ENCODE results near the gene EPHA3. TPM values are rescaled to one million over a fixed set of nuclear protein-coding genes. Genes with fewer than 3 reads are reported as not detected.

EPHA3 gene
- total RNA-seq (2022) (not detected in 2 replicates), Bru-seq, nascent RNA (percentile 7 among the genes with signal in this experiment), BruChase-seq, experiment 1, labeled RNA remaining after a 6-hour chase (percentile 5 among the genes with signal in this experiment), BruChase-seq, experiment 2, labeled RNA remaining after a 2-hour chase (percentile 5 among the genes with signal in this experiment)
- long read RNA-seq, result 0 reads

DNA sequence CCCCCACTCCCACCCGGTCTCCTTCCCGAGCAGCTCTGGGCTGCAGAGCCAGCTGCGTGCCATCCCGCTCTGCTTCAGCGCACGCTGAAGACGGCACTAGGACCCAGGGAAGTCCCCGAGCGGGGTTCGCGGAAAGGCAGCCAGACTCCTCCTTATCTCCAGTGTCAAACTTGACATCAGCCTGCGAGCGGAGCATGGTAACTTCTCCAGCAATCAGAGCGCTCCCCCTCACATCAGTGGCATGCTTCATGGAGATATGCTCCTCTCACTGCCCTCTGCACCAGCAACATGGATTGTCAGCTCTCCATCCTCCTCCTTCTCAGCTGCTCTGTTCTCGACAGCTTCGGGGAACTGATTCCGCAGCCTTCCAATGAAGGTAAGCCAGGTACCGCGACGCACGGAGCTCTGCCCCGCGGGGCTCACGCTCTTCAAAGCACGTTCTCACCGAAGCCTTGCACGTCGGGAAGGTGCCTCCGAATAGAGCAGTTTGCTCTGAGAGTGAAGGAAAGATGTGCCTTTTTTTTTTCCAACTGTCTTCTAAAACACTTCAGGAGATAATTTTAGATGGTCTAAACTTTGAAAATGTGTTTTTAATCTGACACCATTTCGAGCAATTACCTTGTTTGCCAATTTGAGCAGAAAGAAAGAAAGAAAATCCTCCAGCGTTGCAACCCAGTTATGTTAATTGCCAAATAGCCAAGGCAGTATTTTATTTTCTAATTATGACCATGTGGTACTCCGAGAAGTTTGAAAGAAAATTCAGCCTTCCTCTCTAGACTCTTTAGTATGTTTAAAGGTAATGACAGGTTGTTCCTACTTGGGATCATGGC, at the start of gene EPHA3:
Gene EPHA3, plus strand, starts transcription at position 161 of the 830 bp plus-strand sequence. Its CDS starts 128 bp downstream, at position 289.
- intact Hi-C loops (cut with micrococcal nuclease), result no loop called here
- peak; percentile 8 for DNase-seq (ENCODE audit: unreplicated experiment)
- no peaks in the 10 kb centered on the region for H3K36me3 Mint-ChIP-seq (ENCODE audit: insufficient read depth, unreplicated experiment)
- TF ChIP-seq, protein P1, sequence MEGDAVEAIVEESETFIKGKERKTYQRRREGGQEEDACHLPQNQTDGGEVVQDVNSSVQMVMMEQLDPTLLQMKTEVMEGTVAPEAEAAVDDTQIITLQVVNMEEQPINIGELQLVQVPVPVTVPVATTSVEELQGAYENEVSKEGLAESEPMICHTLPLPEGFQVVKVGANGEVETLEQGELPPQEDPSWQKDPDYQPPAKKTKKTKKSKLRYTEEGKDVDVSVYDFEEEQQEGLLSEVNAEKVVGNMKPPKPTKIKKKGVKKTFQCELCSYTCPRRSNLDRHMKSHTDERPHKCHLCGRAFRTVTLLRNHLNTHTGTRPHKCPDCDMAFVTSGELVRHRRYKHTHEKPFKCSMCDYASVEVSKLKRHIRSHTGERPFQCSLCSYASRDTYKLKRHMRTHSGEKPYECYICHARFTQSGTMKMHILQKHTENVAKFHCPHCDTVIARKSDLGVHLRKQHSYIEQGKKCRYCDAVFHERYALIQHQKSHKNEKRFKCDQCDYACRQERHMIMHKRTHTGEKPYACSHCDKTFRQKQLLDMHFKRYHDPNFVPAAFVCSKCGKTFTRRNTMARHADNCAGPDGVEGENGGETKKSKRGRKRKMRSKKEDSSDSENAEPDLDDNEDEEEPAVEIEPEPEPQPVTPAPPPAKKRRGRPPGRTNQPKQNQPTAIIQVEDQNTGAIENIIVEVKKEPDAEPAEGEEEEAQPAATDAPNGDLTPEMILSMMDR (IDR thresholded peaks at IDR 0.05; ENCODE audit: unreplicated experiment), result no peak
- H3K4me1 Mint-ChIP-seq (ENCODE audit: insufficient read depth, unreplicated experiment), result peaks cover 13% of the 10 kb centered on the region
- no TSS peak for BruUV-seq (replicated peaks)
- peaks cover 14% of the 10 kb centered on the region for H3K27me3 Mint-ChIP-seq (ENCODE audit: insufficient read depth, unreplicated experiment)
- no peaks in the 10 kb centered on the region for H3K9me3 Mint-ChIP-seq (ENCODE audit: unreplicated experiment)
- CTCF ChIA-PET, result interaction anchor here (0.6 to 2.9 kb wide), 4 partner anchors 146 to 985 kb away, joined by 3 to 15 read pairs (median 4); no protein-coding TSS in a partner anchor
- POLR2A ChIA-PET, result interaction anchor here (0.5 to 0.7 kb wide), 2 partner anchors 61 to 900 kb away, joined by 3 to 8 read pairs; no protein-coding TSS in a partner anchor
- H3K4me3 Mint-ChIP-seq (ENCODE audit: unreplicated experiment), result peak within 1 kb of the TSS; percentile 78
- no peak within 1 kb of the TSS for H3K27ac Mint-ChIP-seq (ENCODE audit: low read depth, unreplicated experiment)

DNA sequence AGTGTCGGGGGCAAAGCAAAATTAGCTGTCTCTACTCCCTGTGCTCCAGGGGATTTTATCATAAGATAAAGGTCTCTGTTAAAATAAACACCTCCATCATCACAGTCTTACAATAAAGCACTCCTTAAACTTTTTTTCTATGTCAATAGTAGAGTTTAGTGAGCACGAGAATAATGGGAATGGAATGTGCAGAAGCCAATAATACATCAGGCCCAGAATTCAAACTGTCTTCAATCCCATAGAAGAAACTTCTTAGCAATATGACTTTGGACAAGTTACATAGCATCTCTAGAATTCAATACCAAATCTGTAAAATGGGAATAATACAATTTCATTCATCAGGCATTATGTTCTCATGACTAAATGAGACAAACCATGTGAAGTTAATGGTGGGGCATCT, 49.0 kb upstream of the EPHA3 start:
- DNase-seq (ENCODE audit: unreplicated experiment), result no peak
- TF ChIP-seq, protein P1 (IDR thresholded peaks at IDR 0.05; ENCODE audit: unreplicated experiment), result no peak
- Mint-ChIP-seq H3K27ac (ENCODE audit: low read depth, unreplicated experiment) (no peak overlapping the region), H3K27me3 (ENCODE audit: insufficient read depth, unreplicated experiment) (no peaks in the 10 kb centered on the region), H3K4me1 (ENCODE audit: insufficient read depth, unreplicated experiment) (peaks cover 7% of the 10 kb centered on the region), H3K9me3 (ENCODE audit: unreplicated experiment) (no peaks in the 10 kb centered on the region), H3K36me3 (ENCODE audit: insufficient read depth, unreplicated experiment) (no peaks in the 10 kb centered on the region), H3K4me3 (ENCODE audit: unreplicated experiment) (no peak overlapping the region)
- intact Hi-C loops (cut with micrococcal nuclease), result no loop called here
- BruUV-seq (replicated peaks), result no TSS peak
- ChIA-PET CTCF (no interaction called here), POLR2A (no interaction called here)

DNA sequence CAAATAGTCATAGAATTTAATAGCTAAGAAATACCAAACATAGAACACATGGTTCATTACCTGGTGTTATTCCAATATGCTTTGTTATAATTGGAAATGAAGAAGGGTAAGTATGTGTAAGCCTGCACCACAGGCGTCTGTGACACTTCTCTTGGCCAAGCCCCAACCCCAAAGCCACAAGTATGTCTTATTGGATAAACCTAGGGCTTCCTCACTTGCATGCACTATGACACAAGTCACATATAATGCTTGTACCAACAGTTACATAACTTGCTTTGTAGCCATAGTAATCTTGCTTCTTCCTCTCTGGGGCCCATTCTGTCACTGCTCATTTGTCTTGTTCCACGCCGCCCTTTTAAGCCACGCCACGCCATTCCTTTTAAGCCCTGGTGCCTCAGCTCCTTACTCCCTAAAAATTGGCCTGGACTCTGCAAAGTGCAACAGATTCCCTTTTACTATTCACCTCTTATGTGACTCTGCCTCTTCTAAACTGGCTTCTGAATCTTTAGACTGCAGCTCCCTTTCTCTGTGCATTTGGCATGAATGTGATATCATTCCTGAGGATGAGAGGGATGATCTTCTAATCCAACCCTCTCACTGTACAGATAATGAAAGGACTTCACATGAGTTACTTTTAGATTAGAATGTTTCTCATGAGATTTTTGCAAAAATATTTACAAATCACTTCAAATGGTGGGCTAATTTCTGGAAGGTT, 48.1 kb upstream of the EPHA3 start:
- Mint-ChIP-seq H3K27ac (ENCODE audit: low read depth, unreplicated experiment) (no peak overlapping the region), H3K27me3 (ENCODE audit: insufficient read depth, unreplicated experiment) (no peaks in the 10 kb centered on the region), H3K9me3 (ENCODE audit: unreplicated experiment) (no peaks in the 10 kb centered on the region), H3K4me3 (ENCODE audit: unreplicated experiment) (no peak overlapping the region), H3K36me3 (ENCODE audit: insufficient read depth, unreplicated experiment) (no peaks in the 10 kb centered on the region), H3K4me1 (ENCODE audit: insufficient read depth, unreplicated experiment) (peaks cover 7% of the 10 kb centered on the region)
- ChIA-PET POLR2A (no interaction called here), CTCF (no interaction called here)
- intact Hi-C loops (cut with micrococcal nuclease), result no loop called here
- TF ChIP-seq, protein P1 (IDR thresholded peaks at IDR 0.05; ENCODE audit: unreplicated experiment), result no peak
- BruUV-seq (replicated peaks), result no TSS peak
- DNase-seq (ENCODE audit: unreplicated experiment), result peak; percentile 44

DNA sequence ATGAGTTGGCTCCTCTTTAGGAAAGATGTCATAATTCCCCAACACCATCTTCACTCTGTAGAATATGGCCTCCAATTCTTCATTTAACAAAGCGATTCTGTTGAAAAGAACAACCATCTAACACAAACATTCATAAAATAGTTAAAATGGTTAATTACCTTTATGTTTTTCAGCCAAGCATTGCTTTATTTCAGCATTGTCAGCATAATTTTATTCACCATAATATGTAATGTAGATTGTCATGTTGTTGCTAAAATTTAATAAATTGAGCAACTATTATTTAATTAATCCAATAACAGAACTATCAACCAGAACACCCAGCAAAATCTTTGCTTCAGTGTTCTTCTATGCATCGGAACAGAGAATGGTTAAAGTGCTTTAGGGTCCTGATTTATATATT, 46.2 kb upstream of the EPHA3 start:
- H3K36me3 Mint-ChIP-seq (ENCODE audit: insufficient read depth, unreplicated experiment), result no peaks in the 10 kb centered on the region
- H3K9me3 Mint-ChIP-seq (ENCODE audit: unreplicated experiment), result no peaks in the 10 kb centered on the region
- H3K27me3 Mint-ChIP-seq (ENCODE audit: insufficient read depth, unreplicated experiment), result no peaks in the 10 kb centered on the region
- DNase-seq (ENCODE audit: unreplicated experiment), result no peak
- no peak overlapping the region for H3K27ac Mint-ChIP-seq (ENCODE audit: low read depth, unreplicated experiment)
- intact Hi-C loops (cut with micrococcal nuclease), result no loop called here
- ChIA-PET CTCF (no interaction called here), POLR2A (no interaction called here)
- TF ChIP-seq, protein P1 (IDR thresholded peaks at IDR 0.05; ENCODE audit: unreplicated experiment), result no peak
- BruUV-seq (replicated peaks), result no TSS peak
- H3K4me3 Mint-ChIP-seq (ENCODE audit: unreplicated experiment), result no peak overlapping the region
- H3K4me1 Mint-ChIP-seq (ENCODE audit: insufficient read depth, unreplicated experiment), result peaks cover 7% of the 10 kb centered on the region
